Right lobe of liver (tissue), 6 donors: Measurements from ENCODE around the gene FANK1. TPM values are rescaled to one million over a fixed set of nuclear protein-coding genes. Genes with fewer than 3 reads are reported as not detected.
"Not testable (repeated sequence)": the region's sequence is repeated elsewhere in the genome, so short reads cannot be mapped to it uniquely, and the experiment has no call there.

Experiments used
- ATAC-seq, 4 donors: fragments of 200-7000 bp; cut with Tn5 transposase; one replicate each; pipeline ENCODE4 v1.9.1; 2020; ENCODE audit warnings: mild to moderate bottlenecking in 4 of 4, moderate library complexity in 4 of 4
- DNase-seq, 3 donors: peaks; one replicate each; pipeline ENCODE4 v3.0.0-alpha.2; 2020
- H3K27ac ChIP-seq, 3 donors: fragments of 200-600 bp; one replicate each; pipeline ENCODE4 v1.8.0; 2022
- H3K27me3 ChIP-seq, 2 donors: fragments of 200-600 bp; one replicate each; pipeline ENCODE4 v1.8.0; 2022
- H3K36me3 ChIP-seq, 4 donors: fragments of 200-600 bp; sonication (generic) in 1 of 4; one replicate each; pipeline versions ENCODE4 v1.5.1 to v1.8.0; 2017 to 2022; ENCODE audit warnings: control low read depth in 1 of 4
- H3K4me1 ChIP-seq, 4 donors: fragments of 200-600 bp; sonication (generic) in 1 of 4; one replicate each; pipeline versions ENCODE4 v1.5.1 to v1.8.0; 2017 to 2022; ENCODE audit warnings: control low read depth in 1 of 4
- H3K4me3 ChIP-seq, 3 donors: fragments of 200-600 bp; one replicate each; pipeline ENCODE4 v1.8.0; 2022
- H3K9me3 ChIP-seq, 4 donors: fragments of 200-600 bp; sonication (generic) in 1 of 4; one replicate each; pipeline versions ENCODE4 v1.5.1 to v1.8.0; 2017 to 2022; ENCODE audit warnings: control low read depth in 1 of 4
- CTCF ChIP-seq, 4 donors: fragments of 200-600 bp in 3 of 4; fragments of 450-650 bp in 1 of 4; IDR thresholded peaks; one replicate each; pipeline versions ENCODE4 v1.5.1 to v1.8.0; 2016 to 2022; ENCODE audit warnings: antibody characterized with exemption in 4 of 4, mild to moderate bottlenecking in 2 of 4
- POLR2A ChIP-seq: fragments of 450-650 bp; IDR thresholded peaks from one replicate; pipeline ENCODE4 v1.6.1; 2017; ENCODE audit warnings: antibody characterized with exemption, mild to moderate bottlenecking
- WGBS: methylation state at CpG from one replicate; pipeline ENCODE4 v1.1.6; 2018; ENCODE audit warnings: low coverage, low lambda C conversion rate; ENCODE audit not compliant: insufficient coverage; ENCODE audit errors: missing lambda C conversion rate; 5-methylcytosine and 5-hydroxymethylcytosine counted together
- intact Hi-C, 2 donors: fragments of 100-400 bp; cut with DNase I; formaldehyde crosslinking; loops; one replicate each; pipeline versions ENCODE4 v1.11.2 to v1.14.1; 2022
- long read RNA-seq: library from polyadenylated mRNA; unstranded; transcript quantifications from one replicate; pipeline ENCODE4 v2.0.0, GENCODE V29; 2019
- total RNA-seq, 6 experiments: library from RNA; depleted of rRNA in 2 of 6; stranded (reverse); fragments of >200 nt in 2 of 6; fragmentation: NEBNext Ultra II Directional in 3 of 6; extraction: Animal tissue kit (Norgen Biotek cat#: 25700) in 3 of 6; gene quantifications; one replicate each; pipeline versions ENCODE4 v1.1.0 to v1.2.4, GENCODE V29; 2016 to 2023
- donor health status: DM: no; HTN: yes; CAD: no.
- donor health status: DM: no; HTN: no; CAD: no.
- donor health status: DM: no; HTN: no; CAD: no.
- donor health status: DM: no; HTN: yes; CAD: no.
- donor health status: DM: no; HTN: yes; CAD: no.

FANK1 gene
- total RNA-seq = under 1 TPM in 1 of 6 experiments, not detected in 5; 0.18 TPM
- long read RNA-seq = 0 reads

- H3K9me3 ChIP-seq, H3K27me3 ChIP-seq, H3K36me3 ChIP-seq, intact Hi-C loops, H3K4me1 ChIP-seq: not testable (repeated sequence)
- peak; percentile 78 for TF ChIP-seq POLR2A
- peak; percentile 91 to 95 (median 94) for ATAC-seq
- Histone ChIP-seq H3K27ac (peak within 1 kb of the TSS; percentile 64 to 81 (median 77)), H3K4me3 (peak within 1 kb of the TSS; percentile 64 to 85 (median 76))
- 51% methylated on average over 42 of the region's 106 CpGs for WGBS
- peak; percentile 92 to 95 (median 94) for DNase-seq
Measured at GRCh38 chr10:125896088-125896934, at the start of gene FANK1. Gene FANK1, plus strand, starts transcription at chr10:125896564. Its CDS starts 79 bp downstream, at chr10:125896643.

- intact Hi-C loops = no loop called here
Measured at GRCh38 chr10:125846894-125847293, 49.5 kb upstream of the FANK1 start.

GRCh38 chr10:125848371-125848770 is 48.0 kb upstream of the FANK1 start:
- DNase-seq = peak in 2 of 3 donors; percentile 81 to 88
- WGBS = 43% methylated on average over 2 of the region's 2 CpGs
- Histone ChIP-seq H3K36me3 (peaks cover 0 to 18% (median 0%) of the 10 kb centered on the region in 4 donors), H3K9me3 (no peaks in the 10 kb centered on the region), H3K4me1 (peaks cover 0 to 29% (median 7%) of the 10 kb centered on the region in 4 donors), H3K27me3 (no peaks in the 10 kb centered on the region), H3K4me3 (no peak overlapping the region), H3K27ac (peak overlapping the region in 2 of 3 donors; percentile 28 to 30)
- intact Hi-C loops = no loop called here
- peak; percentile 54 to 84 (median 61) for ATAC-seq
- TF ChIP-seq CTCF (IDR thresholded peaks at IDR 0.05) (no peak), POLR2A (no peak)

More at GRCh38 chr10:125846894-125847293, 49.5 kb upstream of the FANK1 start:
- peaks cover 0 to 29% (median 7%) of the 10 kb centered on the region in 4 donors for H3K4me1 ChIP-seq
- no peak overlapping the region for H3K4me3 ChIP-seq
- no peaks in the 10 kb centered on the region for H3K27me3 ChIP-seq
- H3K36me3 ChIP-seq = peaks cover 0 to 16% (median 0%) of the 10 kb centered on the region in 4 donors
- no peaks in the 10 kb centered on the region for H3K9me3 ChIP-seq
- TF ChIP-seq CTCF (IDR thresholded peaks at IDR 0.05) = no peak
- TF ChIP-seq POLR2A = no peak
- ATAC-seq (no peak), DNase-seq (no peak)
- 95% methylated on average over 3 of the region's 3 CpGs for WGBS
- H3K27ac ChIP-seq = no peak overlapping the region

- WGBS = 58% methylated on average over 2 of the region's 2 CpGs
- Histone ChIP-seq H3K4me3 (no peak overlapping the region), H3K9me3 (no peaks in the 10 kb centered on the region), H3K36me3 (peaks cover 0 to 20% (median 0%) of the 10 kb centered on the region in 4 donors), H3K27ac (peak overlapping the region in 2 of 3 donors; percentile 28 to 50), H3K4me1 (peaks cover 0 to 28% (median 7%) of the 10 kb centered on the region in 4 donors), H3K27me3 (no peaks in the 10 kb centered on the region)
- no peak for DNase-seq
- ATAC-seq = peak; percentile 38 to 67 (median 62)
- TF ChIP-seq CTCF (IDR thresholded peaks at IDR 0.05) (no peak), POLR2A (no peak)
- intact Hi-C loops = no loop called here
Measured at GRCh38 chr10:125848857-125849256, 47.5 kb upstream of the FANK1 start.

GRCh38 chr10:125849448-125849847 is 46.9 kb upstream of the FANK1 start:
- Histone ChIP-seq H3K4me3 (no peak overlapping the region), H3K27me3 (no peaks in the 10 kb centered on the region), H3K9me3 (no peaks in the 10 kb centered on the region), H3K27ac (peak overlapping the region in 2 of 3 donors; percentile 28 to 50), H3K36me3 (peaks cover 0 to 23% (median 0%) of the 10 kb centered on the region in 4 donors), H3K4me1 (peaks cover 0 to 23% (median 7%) of the 10 kb centered on the region in 4 donors)
- intact Hi-C loops = no loop called here
- WGBS = 56% methylated on average over 7 of the region's 7 CpGs
- DNase-seq = no peak
- TF ChIP-seq CTCF (IDR thresholded peaks at IDR 0.05) (peak; percentile 19 to 50 (median 38)), POLR2A (no peak)
- peak; percentile 65 to 77 (median 70) for ATAC-seq
